ENCODE results near the gene SPINT2. TPM values are rescaled to one million over a fixed set of nuclear protein-coding genes. Genes with fewer than 3 reads are reported as not detected.

SPINT2 gene
- total and polyA plus RNA-seq, 2 of the 13 experiments (the other 11 are each of a cell fraction or from before 2014, with no cell fraction given) = 0.31 to 0.77 TPM

- Histone ChIP-seq H3K4me2 (ENCODE audit: low read depth, low read length) (no peak overlapping the region), H2AFZ (ENCODE audit: low read length) (no peak overlapping the region), H3K27ac (ENCODE audit: extremely low read length, insufficient read depth, low read length) (no peak overlapping the region), H3K27me3 (ENCODE audit: control insufficient read depth in 1 of 2, insufficient read depth in 2 of 2, low read length in 2 of 2) (no peaks in the 10 kb centered on the region), H3K79me2 (ENCODE audit: insufficient read depth, low read length) (no peaks in the 10 kb centered on the region), H3K9me3 (ENCODE audit: low read length) (no peaks in the 10 kb centered on the region), H3K4me1 (ENCODE audit: insufficient read depth, low read length) (peaks cover 4% of the 10 kb centered on the region), H3K4me3 (replicated peaks in 1 of 3; ENCODE audit: insufficient read depth in 1 of 3, low read depth in 2 of 3, low read length in 3 of 3) (no peak overlapping the region), H3K9ac (ENCODE audit: insufficient read depth, low read depth, low read length) (no peak overlapping the region), H4K20me1 (ENCODE audit: insufficient read depth, low read length) (no peaks in the 10 kb centered on the region), H3K36me3 (replicated peaks in 1 of 2; ENCODE audit: control insufficient read depth in 1 of 2, insufficient read depth in 2 of 2, low read length in 2 of 2) (no peaks in the 10 kb centered on the region)
- no TSS peak for BruUV-seq (replicated peaks)
- DNase-seq (ENCODE audit: low spot score) (no peak), ATAC-seq (no peak), FAIRE-seq (no peak)
- TF ChIP-seq ZNF629 (CRISPR knock-in tag; conservative IDR thresholded peaks at IDR 0.05) = peak; percentile 91
- no peak for TF ChIP-seq POLR2AphosphoS5 (IDR thresholded peaks at IDR 0.05; ENCODE audit: low read depth, low read length)
- TF ChIP-seq NKX3-1 (CRISPR knock-in tag; IDR thresholded peaks at IDR 0.05) = no peak
- TF ChIP-seq AHR (CRISPR knock-in tag; IDR thresholded peaks at IDR 0.05) = no peak
- no peak for TF ChIP-seq ZNF501 (CRISPR knock-in tag; IDR thresholded peaks at IDR 0.05)
- no peak for TF ChIP-seq XRCC5 (optimal IDR thresholded peaks at IDR 0.05; ENCODE audit: low read length)
- intact Hi-C loops (cut with micrococcal nuclease; ENCODE audit: unreplicated experiment) = no loop called here
- CTCF ChIA-PET (ENCODE audit: low intra/inter-chr PET ratio, low total read pairs) = no interaction called here
- in situ Hi-C loops (cut with HindIII; ENCODE audit: extremely low pct_ligation_motif_present, low pct_unique_long_range_greater_than_20kb) = no loop called here
- POLR2A ChIA-PET = no interaction called here
- 95% methylated on average over 3 of the region's 3 CpGs for WGBS (ENCODE audit: low lambda C conversion rate)
Measured at GRCh38 chr19:38218204-38218603, 46.2 kb upstream of the SPINT2 start.

GRCh38 chr19:38219221-38219620 is 45.2 kb upstream of the SPINT2 start:
- WGBS (ENCODE audit: low lambda C conversion rate) = 95% methylated on average over 10 of the region's 10 CpGs
- POLR2A ChIA-PET = no interaction called here
- TF ChIP-seq ZNF746 (CRISPR knock-in tag; IDR thresholded peaks at IDR 0.05) (no peak), ZBTB33 (CRISPR knock-in tag; IDR thresholded peaks at IDR 0.05) (no peak), ZNF276 (CRISPR knock-in tag; IDR thresholded peaks at IDR 0.05; ENCODE audit: low read depth) (no peak), IKZF5 (CRISPR knock-in tag; IDR thresholded peaks at IDR 0.05) (no peak), MIER3 (CRISPR knock-in tag; IDR thresholded peaks at IDR 0.05; ENCODE audit: borderline replicate concordance) (no peak), KDM2A (CRISPR knock-in tag; IDR thresholded peaks at IDR 0.05; ENCODE audit: borderline replicate concordance, low read depth) (no peak), POLR2A (IDR thresholded peaks at IDR 0.05; ENCODE audit: insufficient read depth in 1 of 2, low read depth in 2 of 2, low read length in 2 of 2) (no peak), ZNF704 (CRISPR knock-in tag; IDR thresholded peaks at IDR 0.05; ENCODE audit: borderline replicate concordance) (no peak), RFX1 (IDR thresholded peaks at IDR 0.05) (no peak)

More at GRCh38 chr19:38219221-38219620, 45.2 kb upstream of the SPINT2 start:
- H3K4me2 ChIP-seq (ENCODE audit: low read depth, low read length) = no peak overlapping the region
- CTCF ChIA-PET (ENCODE audit: low intra/inter-chr PET ratio, low total read pairs) = no interaction called here
- no peaks in the 10 kb centered on the region for H4K20me1 ChIP-seq (ENCODE audit: insufficient read depth, low read length)
- no peak for ATAC-seq
- no peaks in the 10 kb centered on the region for H3K79me2 ChIP-seq (ENCODE audit: insufficient read depth, low read length)
- intact Hi-C loops (cut with micrococcal nuclease; ENCODE audit: unreplicated experiment) = no loop called here
- H2AFZ ChIP-seq (ENCODE audit: low read length) = no peak overlapping the region
- in situ Hi-C loops (cut with HindIII; ENCODE audit: extremely low pct_ligation_motif_present, low pct_unique_long_range_greater_than_20kb) = no loop called here
- H3K4me3 ChIP-seq (replicated peaks in 1 of 3; ENCODE audit: insufficient read depth in 1 of 3, low read depth in 2 of 3, low read length in 3 of 3) = no peak overlapping the region
- H3K4me1 ChIP-seq (ENCODE audit: insufficient read depth, low read length) = peaks cover 9% of the 10 kb centered on the region
- no peak for DNase-seq (ENCODE audit: low spot score)
- H3K9me3 ChIP-seq (ENCODE audit: low read length) = no peaks in the 10 kb centered on the region
- no peak overlapping the region for H3K9ac ChIP-seq (ENCODE audit: insufficient read depth, low read depth, low read length)
- BruUV-seq (replicated peaks) = no TSS peak
- no peak overlapping the region for H3K27ac ChIP-seq (ENCODE audit: extremely low read length, insufficient read depth, low read length)
- H3K27me3 ChIP-seq (ENCODE audit: control insufficient read depth in 1 of 2, insufficient read depth in 2 of 2, low read length in 2 of 2) = no peaks in the 10 kb centered on the region
- H3K36me3 ChIP-seq (replicated peaks in 1 of 2; ENCODE audit: control insufficient read depth in 1 of 2, insufficient read depth in 2 of 2, low read length in 2 of 2) = no peaks in the 10 kb centered on the region
- no peak for FAIRE-seq
